A673 (cell line): ENCODE measurements around the gene CYSRT1. TPM values are rescaled to one million over a fixed set of nuclear protein-coding genes. Genes with fewer than 3 reads are reported as not detected.

Source experiments
- BruUV-seq: library from RNA; stranded (reverse); fragments of 400-500 nt; replicated peaks from 2 replicates; lab custom pipeline; 2021; lab: Mats Ljungman, UMichigan
- CTCF ChIA-PET: fragments of 300-600 bp; sonication (Branson Sonifier 250); formaldehyde crosslinking; loops from one replicate; lab custom pipeline; 2022; ENCODE audit warnings: antibody characterized with exemption; lab: Charles Lee
- POLR2A ChIA-PET: fragments of 300-600 bp; sonication (Branson Sonifier 250); formaldehyde crosslinking; loops from one replicate; lab custom pipeline; 2022; ENCODE audit warnings: antibody characterized with exemption; ENCODE audit not compliant: low non-redundant PET; lab: Charles Lee
- DNase-seq: peaks from one replicate; pipeline ENCODE4 v3.0.0-alpha.2; 2015; ENCODE audit warnings: low spot score
- H3K27ac ChIP-seq: fragments of 200-600 bp; sonication (generic); 2 replicates; pipeline ENCODE4 v1.5.1; 2016; ENCODE audit warnings: mixed run types, low read depth, mild to moderate bottlenecking, mixed read lengths, antibody characterized with exemption, low read length; ENCODE audit not compliant: poor library complexity, severe bottlenecking
- H3K27me3 ChIP-seq: fragments of 200-600 bp; sonication (generic); replicated peaks from 2 replicates; pipeline ENCODE4 v1.6.1; 2017; ENCODE audit warnings: mixed run types, low read depth, mild to moderate bottlenecking, mixed read lengths, antibody characterized with exemption, low read length; ENCODE audit not compliant: insufficient read depth, poor library complexity
- H3K36me3 ChIP-seq: fragments of 200-600 bp; sonication (generic); 2 replicates; pipeline ENCODE4 v1.6.1; 2016; ENCODE audit warnings: mixed run types, mild to moderate bottlenecking, mixed read lengths, antibody characterized with exemption, low read length; ENCODE audit not compliant: insufficient read depth, poor library complexity, severe bottlenecking
- H3K4me1 ChIP-seq: fragments of 200-600 bp; sonication (generic); 2 replicates; pipeline ENCODE4 v1.6.1; 2017; ENCODE audit warnings: mixed run types, mild to moderate bottlenecking, mixed read lengths, antibody characterized with exemption, low read length; ENCODE audit not compliant: insufficient read depth, poor library complexity, severe bottlenecking
- H3K4me3 ChIP-seq: fragments of 200-600 bp; sonication (generic); 2 replicates; pipeline ENCODE4 v1.5.1; 2016; ENCODE audit warnings: low read depth, mixed run types, mild to moderate bottlenecking, mixed read lengths, low read length; ENCODE audit not compliant: poor library complexity, severe bottlenecking
- H3K9me3 ChIP-seq: fragments of 200-600 bp; sonication (generic); 2 replicates; pipeline ENCODE4 v1.6.1; 2016; ENCODE audit warnings: mixed run types, low read depth, mild to moderate bottlenecking, mixed read lengths, antibody characterized with exemption, low read length; ENCODE audit not compliant: poor library complexity, severe bottlenecking
- CTCF ChIP-seq: fragments of 300-800, 200-600 bp; sonication (generic); conservative IDR thresholded peaks from 2 replicates; pipeline ENCODE4 v1.5.1; 2017; ENCODE audit warnings: low read depth, mild to moderate bottlenecking, antibody characterized with exemption, low read length, moderate library complexity, mixed read lengths
- EZH2 ChIP-seq: fragments of 200-600 bp; sonication (generic); IDR thresholded peaks from 2 replicates; pipeline ENCODE4 v1.6.1; 2017; ENCODE audit warnings: borderline replicate concordance, low read depth, mild to moderate bottlenecking, mixed read lengths, antibody characterized with exemption, low read length; ENCODE audit not compliant: poor library complexity, severe bottlenecking
- intact Hi-C: fragments of 100-400 bp; cut with micrococcal nuclease; formaldehyde crosslinking; loops from one replicate; pipeline ENCODE4 v1.10.0; 2022; ENCODE audit not compliant: unreplicated experiment
- total RNA-seq: library from RNA; stranded (reverse); gene quantifications from 2 replicates; pipeline ENCODE4 v1.2.3, GENCODE V29; 2021

The CYSRT1 gene
- total RNA-seq, 1 experiment from 2014 or later, result 0.37 TPM

- intact Hi-C loops, result no loop called here
- no peaks in the 10 kb centered on the region for H3K27me3 ChIP-seq
- CTCF ChIA-PET, result interaction anchor here (0.6 kb wide), 1 partner anchor 38 kb away, joined by 4 read pairs; no protein-coding TSS in a partner anchor
- H3K36me3 ChIP-seq, result peaks cover 7% of the 10 kb centered on the region
- TF ChIP-seq EZH2 (no peak), CTCF (no peak)
- POLR2A ChIA-PET, result no interaction called here
- H3K4me1 ChIP-seq, result no peaks in the 10 kb centered on the region
- no TSS peak for BruUV-seq
- no peak overlapping the region for H3K27ac ChIP-seq
- no peak for DNase-seq
- H3K4me3 ChIP-seq, result no peak overlapping the region
- no peaks in the 10 kb centered on the region for H3K9me3 ChIP-seq
Observed at GRCh38 chr9:137181680-137182079, 43.3 kb upstream of the CYSRT1 start.

DNA sequence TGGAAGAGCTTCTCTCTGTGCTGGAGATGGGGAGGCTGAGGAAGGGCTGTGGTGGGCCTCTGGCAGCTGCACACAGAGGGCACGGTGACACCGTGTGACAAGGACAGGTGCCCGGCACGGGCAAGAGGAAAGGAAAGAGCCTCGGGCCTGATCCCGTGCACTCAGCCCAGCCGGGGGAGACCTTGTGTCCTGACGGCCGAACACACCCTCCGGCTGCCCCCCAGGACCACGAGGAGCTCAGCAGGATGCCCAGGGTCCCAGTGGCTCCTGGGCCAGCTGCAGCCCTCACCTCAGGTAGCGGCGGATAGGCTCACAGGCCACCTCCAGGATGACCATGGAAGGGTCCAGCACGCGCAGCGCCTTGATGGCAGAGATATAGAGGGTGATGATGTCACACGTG lies 42.1 kb upstream of the CYSRT1 start:
- POLR2A ChIA-PET, result no interaction called here
- Histone ChIP-seq H3K36me3 (peaks cover 7% of the 10 kb centered on the region), H3K9me3 (no peaks in the 10 kb centered on the region), H3K27ac (no peak overlapping the region), H3K4me3 (no peak overlapping the region), H3K4me1 (peaks cover 7% of the 10 kb centered on the region), H3K27me3 (no peaks in the 10 kb centered on the region)
- CTCF ChIA-PET, result no interaction called here
- BruUV-seq, result no TSS peak
- TF ChIP-seq CTCF (no peak), EZH2 (no peak)
- intact Hi-C loops, result no loop called here
- no peak for DNase-seq

- POLR2A ChIA-PET, result no interaction called here
- Histone ChIP-seq H3K27me3 (no peaks in the 10 kb centered on the region), H3K36me3 (peaks cover 7% of the 10 kb centered on the region), H3K27ac (no peak overlapping the region), H3K4me1 (peaks cover 7% of the 10 kb centered on the region), H3K4me3 (no peak overlapping the region), H3K9me3 (no peaks in the 10 kb centered on the region)
- CTCF ChIA-PET, result no interaction called here
- no peak for DNase-seq
- intact Hi-C loops, result no loop called here
- TF ChIP-seq EZH2, result no peak
- no peak for TF ChIP-seq CTCF
- BruUV-seq, result no TSS peak
Observed at GRCh38 chr9:137183980-137184595, 40.9 kb upstream of the CYSRT1 start.
